HAP-1 (cell line): ENCODE results near the gene RASA4B.
"Not testable (repeated sequence)": the region's sequence is repeated elsewhere in the genome, so short reads cannot be mapped to it uniquely, and the experiment has no call there.

ENCODE experiments used
- DNase-seq, 2 experiments: peaks; one replicate each; pipeline ENCODE4 v3.0.0-alpha.2; 2016 to 2020; ENCODE audit warnings: low spot score in 2 of 2
- H3K27me3 ChIP-seq: fragments of 250-450 bp; sonication (Bioruptor Pico); 2 replicates; pipeline ENCODE4 v1.5.1; 2020; ENCODE audit warnings: low read depth, mild to moderate bottlenecking, moderate library complexity
- H3K36me3 ChIP-seq: fragments of 250-450 bp; sonication (Bioruptor Pico); replicated peaks from 2 replicates; pipeline ENCODE4 v1.5.1; 2020; ENCODE audit warnings: mild to moderate bottlenecking
- H3K4me1 ChIP-seq: fragments of 250-450 bp; sonication (Bioruptor Pico); 2 replicates; pipeline ENCODE4 v1.5.1; 2020; ENCODE audit warnings: mild to moderate bottlenecking
- H3K4me3 ChIP-seq: fragments of 250-450 bp; sonication (Bioruptor Pico); 2 replicates; pipeline ENCODE4 v1.5.1; 2020; ENCODE audit warnings: mild to moderate bottlenecking, moderate library complexity
- H3K9me3 ChIP-seq: fragments of 250-450 bp; sonication (Bioruptor Pico); 2 replicates; pipeline ENCODE4 v1.5.1; 2020; ENCODE audit warnings: mild to moderate bottlenecking, moderate library complexity
- in situ Hi-C: fragments of 300-500 bp; cut with MboI; formaldehyde crosslinking; loops from 3 replicates; pipeline ENCODE4 v1.14.3; 2020; ENCODE audit warnings: low sequenced_read_pairs, inconsistent platforms, mixed read lengths

RASA4B gene

GRCh38 chr7:102517550-102518147 is at the start of gene RASA4B:
RASA4B (minus strand) TSS chr7:102517777; CDS start chr7:102517710, 67 bp downstream.
- H3K36me3 ChIP-seq, H3K9me3 ChIP-seq, H3K27me3 ChIP-seq, DNase-seq, H3K4me1 ChIP-seq, in situ Hi-C loops, H3K4me3 ChIP-seq: not testable (repeated sequence)

GRCh38 chr7:102550808-102551422 is 33.3 kb upstream of the RASA4B start, which contains the start of gene SPDYE2:
SPDYE2 (plus strand) TSS chr7:102551226; CDS start chr7:102553256, 2,030 bp downstream.
- H3K9me3 ChIP-seq, DNase-seq, H3K27me3 ChIP-seq, H3K36me3 ChIP-seq, H3K4me1 ChIP-seq, H3K4me3 ChIP-seq, in situ Hi-C loops: not testable (repeated sequence)

- H3K4me1 ChIP-seq, in situ Hi-C loops, H3K27me3 ChIP-seq, H3K9me3 ChIP-seq, DNase-seq, H3K4me3 ChIP-seq, H3K36me3 ChIP-seq: not testable (repeated sequence)
Measured at GRCh38 chr7:102546353-102546752, 28.8 kb upstream of the RASA4B start.

- H3K4me3 ChIP-seq, H3K9me3 ChIP-seq, H3K4me1 ChIP-seq, DNase-seq, H3K36me3 ChIP-seq, H3K27me3 ChIP-seq, in situ Hi-C loops: not testable (repeated sequence)
Measured at GRCh38 chr7:102545288-102545687, 27.7 kb upstream of the RASA4B start.

GRCh38 chr7:102544372-102544771 is 26.8 kb upstream of the RASA4B start:
- H3K36me3 ChIP-seq, H3K4me1 ChIP-seq, H3K4me3 ChIP-seq, H3K27me3 ChIP-seq, H3K9me3 ChIP-seq, DNase-seq, in situ Hi-C loops: not testable (repeated sequence)

- H3K9me3 ChIP-seq, H3K4me3 ChIP-seq, H3K27me3 ChIP-seq, in situ Hi-C loops, H3K36me3 ChIP-seq, H3K4me1 ChIP-seq, DNase-seq: not testable (repeated sequence)
Measured at GRCh38 chr7:102543596-102543995, 26.0 kb upstream of the RASA4B start, which contains the start of gene UPK3BL2. UPK3BL2 (minus strand) TSS chr7:102543696; CDS start chr7:102543636, 60 bp downstream.

- H3K9me3 ChIP-seq, H3K4me1 ChIP-seq, H3K4me3 ChIP-seq, H3K36me3 ChIP-seq, in situ Hi-C loops, H3K27me3 ChIP-seq, DNase-seq: not testable (repeated sequence)
Measured at GRCh38 chr7:102542771-102543170, 25.2 kb upstream of the RASA4B start.

GRCh38 chr7:102542083-102542482 is 24.5 kb upstream of the RASA4B start:
- H3K36me3 ChIP-seq, H3K4me3 ChIP-seq, H3K9me3 ChIP-seq, H3K27me3 ChIP-seq, DNase-seq, in situ Hi-C loops, H3K4me1 ChIP-seq: not testable (repeated sequence)

GRCh38 chr7:102540604-102541003 is 23.0 kb upstream of the RASA4B start:
- H3K4me3 ChIP-seq, H3K9me3 ChIP-seq, H3K27me3 ChIP-seq, in situ Hi-C loops, DNase-seq, H3K36me3 ChIP-seq, H3K4me1 ChIP-seq: not testable (repeated sequence)

- H3K9me3 ChIP-seq, in situ Hi-C loops, DNase-seq, H3K4me3 ChIP-seq, H3K4me1 ChIP-seq, H3K36me3 ChIP-seq, H3K27me3 ChIP-seq: not testable (repeated sequence)
Measured at GRCh38 chr7:102535062-102535615, 17.6 kb upstream of the RASA4B start.

GRCh38 chr7:102532127-102532526 is 14.6 kb upstream of the RASA4B start:
- H3K27me3 ChIP-seq, H3K4me3 ChIP-seq, H3K9me3 ChIP-seq, H3K4me1 ChIP-seq, in situ Hi-C loops, DNase-seq, H3K36me3 ChIP-seq: not testable (repeated sequence)

GRCh38 chr7:102531583-102531982 is 14.0 kb upstream of the RASA4B start:
- H3K36me3 ChIP-seq, DNase-seq, H3K4me3 ChIP-seq, H3K4me1 ChIP-seq, H3K9me3 ChIP-seq, H3K27me3 ChIP-seq, in situ Hi-C loops: not testable (repeated sequence)

- H3K4me1 ChIP-seq, in situ Hi-C loops, H3K36me3 ChIP-seq, H3K9me3 ChIP-seq, H3K4me3 ChIP-seq, DNase-seq, H3K27me3 ChIP-seq: not testable (repeated sequence)
Measured at GRCh38 chr7:102527822-102528793, 10.5 kb upstream of the RASA4B start.

GRCh38 chr7:102527182-102527581 is 9.6 kb upstream of the RASA4B start:
- H3K9me3 ChIP-seq, H3K36me3 ChIP-seq, DNase-seq, H3K4me3 ChIP-seq, H3K27me3 ChIP-seq, H3K4me1 ChIP-seq, in situ Hi-C loops: not testable (repeated sequence)
